Activated gamma-delta T cell (primary cell): ENCODE data around the gene MOCOS.
A peak's percentile ranks its signal among the peaks of the same experiment; 100 is the strongest.
"Not testable (repeated sequence)": the region's sequence is repeated elsewhere in the genome, so short reads cannot be mapped to it uniquely, and the experiment has no call there.

ENCODE experiments used
- DNase-seq: peaks from one replicate; lab custom pipeline; 2025; lab: John Stamatoyannopoulos, UW
- total RNA-seq, 2 donors: gene quantifications; one replicate each; lab custom pipeline; 2026; lab: John Stamatoyannopoulos, UW

Gene MOCOS
- 0.35 to 0.46 reads per million in 2 donors for total RNA-seq

DNA sequence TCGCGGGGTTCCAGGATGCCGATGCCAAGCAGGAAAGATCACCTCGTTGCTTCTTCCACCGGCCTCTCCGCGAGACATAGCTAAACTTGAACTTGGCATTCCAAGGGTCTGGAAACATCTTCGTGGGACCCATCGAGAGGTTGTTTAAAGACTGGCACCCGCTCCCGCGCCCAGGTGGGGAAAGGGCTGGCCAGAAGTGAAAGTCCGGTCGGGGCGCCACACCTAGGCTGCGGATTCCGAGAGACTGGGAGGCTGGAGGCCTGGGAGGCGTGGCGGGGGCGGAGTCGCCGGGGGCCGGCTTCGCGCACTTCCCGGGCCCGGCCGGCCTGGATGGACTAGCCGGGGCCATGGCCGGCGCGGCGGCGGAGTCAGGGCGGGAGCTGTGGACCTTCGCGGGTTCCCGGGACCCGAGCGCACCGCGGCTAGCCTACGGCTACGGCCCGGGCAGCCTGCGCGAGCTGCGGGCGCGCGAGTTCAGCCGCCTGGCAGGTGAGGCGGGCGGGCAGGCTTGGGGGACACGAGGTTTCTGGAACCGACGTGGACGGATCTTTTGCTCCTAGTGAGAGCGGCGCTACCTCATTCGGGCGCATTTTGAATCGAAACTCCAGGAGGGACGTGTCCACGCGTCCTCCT, at the start of gene MOCOS:
Gene MOCOS (plus strand): TSS at position 305 of the 633 bp plus-strand sequence. CDS start 43 bp downstream, at position 348.
- peak; percentile 23 for DNase-seq

DNA sequence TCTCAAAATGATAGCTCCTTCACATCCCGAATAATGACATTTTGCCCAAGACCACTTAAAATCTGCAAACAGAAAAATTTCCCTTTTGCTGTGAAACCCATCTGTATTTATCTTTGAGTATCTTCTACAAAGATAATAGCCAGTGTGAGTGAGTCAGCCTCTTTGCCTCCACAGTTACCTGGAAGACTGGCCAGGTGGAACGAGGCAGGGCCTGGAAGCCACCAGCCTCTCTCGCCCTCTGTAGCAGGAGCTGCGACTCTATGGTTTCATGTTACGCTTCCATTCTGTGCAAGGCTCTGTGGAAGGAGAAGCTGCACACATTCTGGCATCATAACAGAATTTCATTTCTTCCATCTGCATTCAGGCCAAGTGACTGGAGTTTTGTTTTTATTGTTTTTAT, 48.1 kb upstream of the MOCOS start:
- no peak for DNase-seq

DNA sequence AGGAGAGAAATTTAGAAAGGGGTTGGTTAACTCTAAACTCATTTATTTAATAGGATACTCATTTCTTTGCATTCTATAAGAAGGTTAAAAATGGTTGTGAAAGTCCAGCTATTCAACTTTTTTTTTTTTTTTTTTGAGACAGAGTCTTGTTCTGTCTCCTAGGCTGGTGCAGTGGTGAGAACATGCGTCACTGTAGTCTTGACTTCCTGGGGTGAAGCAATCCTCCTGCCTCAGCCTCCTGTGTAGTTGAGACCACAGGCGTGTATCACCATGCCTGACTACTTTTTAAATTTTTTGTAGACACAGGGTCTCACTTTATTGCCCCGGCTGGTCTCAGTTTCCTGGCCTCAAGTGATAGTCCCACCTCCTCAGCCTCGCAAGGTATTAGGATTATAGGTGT, 45.7 kb upstream of the MOCOS start:
- no peak for DNase-seq

- no peak for DNase-seq
Measured at GRCh38 chr18:36142751-36143150, 44.5 kb upstream of the MOCOS start.

- no peak for DNase-seq
Measured at GRCh38 chr18:36143391-36143790, 43.9 kb upstream of the MOCOS start.

DNA sequence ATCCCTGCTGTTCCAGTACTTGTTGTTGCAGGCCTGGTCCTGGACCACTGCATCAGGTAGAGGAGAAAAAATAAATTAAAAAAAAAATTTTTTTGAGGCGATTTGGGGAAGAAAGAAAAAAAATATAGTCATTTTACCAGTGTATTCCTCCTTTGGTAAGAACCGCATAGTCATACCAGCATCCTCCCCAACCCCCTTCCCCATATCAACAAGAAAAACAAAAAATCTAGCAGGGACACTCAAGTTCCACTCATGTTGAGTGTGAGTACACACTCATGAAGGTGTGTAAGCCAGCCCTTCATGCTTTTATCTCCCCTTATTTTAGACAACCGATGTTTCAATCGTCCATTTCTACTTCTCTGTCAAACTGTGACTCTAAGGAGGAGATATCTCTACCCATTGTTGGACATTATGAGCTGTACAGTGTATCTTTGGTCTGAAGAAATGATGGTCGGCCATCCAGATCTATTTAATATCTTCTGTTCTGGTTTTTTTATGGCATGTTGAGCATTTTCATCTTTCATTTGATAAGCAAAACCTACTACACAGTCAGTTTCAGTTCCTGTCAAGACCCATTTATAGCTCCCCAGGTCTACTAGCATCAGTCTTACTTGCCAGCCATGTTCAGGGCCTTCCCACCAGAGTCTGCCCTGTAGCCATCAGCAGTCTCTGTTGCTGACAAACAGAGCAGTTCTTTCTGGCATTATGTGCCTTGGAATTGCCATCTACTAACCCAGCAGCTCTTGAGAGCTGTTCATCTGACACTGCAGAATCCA, 37.6 kb upstream of the MOCOS start:
- no peak for DNase-seq

GRCh38 chr18:36152781-36153180, 34.5 kb upstream of the MOCOS start:
- DNase-seq = no peak

DNA sequence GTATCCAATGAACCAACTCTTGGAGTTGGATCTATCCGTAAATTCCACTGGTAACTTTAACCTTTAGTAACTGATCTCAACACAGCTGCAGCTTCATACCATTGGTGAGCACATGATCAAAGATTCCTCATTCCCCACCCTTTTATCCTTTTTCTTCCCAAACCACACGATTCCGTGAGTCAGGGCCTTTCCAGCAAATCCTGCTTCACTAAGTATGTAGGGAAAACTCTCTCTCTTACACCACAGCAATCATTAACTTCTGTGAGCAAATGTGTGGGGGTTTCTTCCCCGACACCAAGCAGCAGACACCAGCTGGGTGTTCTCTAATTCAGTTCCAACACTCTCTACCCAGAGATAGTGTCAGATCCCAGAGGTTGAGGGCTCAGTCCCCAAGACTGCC, 34.1 kb upstream of the MOCOS start:
- DNase-seq = no peak

- DNase-seq = no peak
Measured at GRCh38 chr18:36153771-36154170, 33.5 kb upstream of the MOCOS start.

DNA sequence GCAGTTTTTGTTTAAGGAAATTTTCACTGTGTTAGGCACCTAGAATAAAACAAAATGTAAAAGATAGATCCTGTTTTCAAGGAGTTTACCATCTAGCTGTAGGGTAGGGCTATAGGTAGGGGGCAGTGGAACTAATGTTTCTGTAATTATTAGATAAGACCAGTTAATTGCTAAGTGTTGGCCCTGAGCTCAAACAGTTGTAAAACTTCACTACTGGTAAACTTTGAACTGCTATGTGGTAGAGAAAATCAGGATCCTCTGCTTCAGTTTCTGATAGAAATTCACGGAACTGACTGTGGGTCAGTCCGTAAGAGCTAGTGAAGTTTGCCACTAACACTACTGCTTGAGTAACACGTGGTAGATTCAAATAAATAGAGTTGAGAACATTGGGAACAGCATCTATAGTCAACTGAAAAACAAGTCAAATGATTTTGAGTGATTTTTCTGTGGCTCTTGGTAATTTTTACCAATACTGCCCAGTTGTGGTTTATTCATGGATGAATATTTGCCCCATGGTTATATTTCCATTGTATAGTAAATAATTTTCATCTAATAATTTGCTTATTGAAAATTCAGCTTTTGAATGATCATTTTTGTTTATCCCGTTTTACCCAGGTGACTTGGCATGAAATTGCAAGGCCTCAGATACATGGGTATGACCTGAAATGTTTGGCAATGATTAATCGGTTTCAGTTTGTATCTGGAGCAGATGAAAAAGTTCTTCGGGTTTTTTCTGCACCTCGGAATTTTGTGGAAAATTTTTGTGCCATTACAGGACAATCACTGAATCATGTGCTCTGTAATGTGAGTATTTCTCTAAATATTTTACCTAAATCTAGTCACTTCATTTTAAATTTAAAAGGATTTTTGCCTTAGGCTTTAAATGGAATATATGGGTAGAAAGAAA, 31.2 kb upstream of the MOCOS start:
- no peak for DNase-seq

GRCh38 chr18:36157441-36157840, 29.9 kb upstream of the MOCOS start:
- no peak for DNase-seq

- no peak for DNase-seq
Measured at GRCh38 chr18:36158266-36158867, 28.9 kb upstream of the MOCOS start.

- no peak for DNase-seq
Measured at GRCh38 chr18:36160959-36161371, 26.3 kb upstream of the MOCOS start.

GRCh38 chr18:36162981-36163380, 24.3 kb upstream of the MOCOS start:
- no peak for DNase-seq

GRCh38 chr18:36167692-36168218, 19.5 kb upstream of the MOCOS start:
- DNase-seq = no peak

DNA sequence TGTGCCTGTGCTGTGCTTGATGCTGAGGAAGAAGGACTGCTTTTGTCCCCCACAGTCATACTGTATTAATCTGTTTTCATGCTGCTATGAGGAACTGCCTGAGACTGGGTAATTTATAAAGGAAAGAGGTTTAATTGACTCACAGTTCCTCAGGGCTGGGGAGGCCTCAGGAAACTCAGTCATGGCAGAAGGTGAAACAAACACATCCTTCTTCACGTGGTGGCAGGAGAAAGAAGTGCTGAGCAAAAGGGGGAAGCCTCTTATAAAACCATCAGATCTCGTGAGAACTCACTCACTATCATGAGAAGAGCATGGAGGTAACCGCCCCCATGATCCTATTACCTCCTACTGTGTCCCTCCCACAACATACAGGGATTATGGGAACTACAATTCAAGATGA, 19.0 kb upstream of the MOCOS start:
- not testable (repeated sequence) for DNase-seq

DNA sequence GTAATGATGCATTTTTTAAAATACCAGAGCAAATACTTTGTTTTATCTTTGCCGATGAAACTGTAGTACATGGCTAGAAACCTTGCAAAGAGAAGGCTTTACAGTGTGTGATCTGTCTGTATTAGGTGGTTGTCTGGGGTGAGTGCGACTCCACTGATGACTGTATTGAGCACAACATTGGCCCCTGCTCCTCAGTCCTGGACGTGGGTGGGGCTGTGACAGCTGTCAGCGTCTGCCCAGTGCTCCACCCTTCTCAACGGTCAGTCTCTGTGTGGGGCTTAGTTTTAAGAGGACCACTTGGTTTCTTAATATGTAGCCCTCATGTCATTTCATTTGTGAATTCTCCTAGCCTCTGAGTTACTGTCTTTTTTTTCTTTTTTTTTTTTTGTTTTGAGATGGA, 17.4 kb upstream of the MOCOS start:
- DNase-seq = no peak

GRCh38 chr18:36175481-36175880, 11.8 kb upstream of the MOCOS start:
- DNase-seq = no peak

- DNase-seq = no peak
Measured at GRCh38 chr18:36176177-36176584, 11.1 kb upstream of the MOCOS start.

DNA sequence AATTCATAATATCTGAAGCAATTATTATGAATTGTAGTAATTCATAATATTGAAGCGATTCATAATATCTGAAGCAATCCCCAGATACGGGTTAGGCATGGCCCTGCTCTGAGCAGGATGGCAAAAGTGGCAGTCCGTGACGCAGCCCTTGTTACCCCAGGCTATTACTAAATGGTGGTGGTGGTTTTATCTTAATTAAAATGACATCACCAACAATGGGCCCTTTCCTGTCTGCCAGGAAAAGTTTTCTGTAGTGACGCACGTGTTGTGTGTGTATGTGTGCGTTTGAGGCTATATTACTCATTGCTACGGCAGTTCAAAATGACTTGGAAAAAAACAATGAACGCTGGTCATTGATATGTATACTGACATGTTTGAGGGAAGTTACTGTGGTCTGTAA, 10.6 kb upstream of the MOCOS start:
- no peak for DNase-seq

GRCh38 chr18:36177913-36178312, 9.4 kb upstream of the MOCOS start:
- no peak for DNase-seq
